Naive thymus-derived CD8-positive, alpha-beta T cell (primary cell): Measurements from ENCODE around the gene GPR52. TPM values are rescaled to one million over a fixed set of nuclear protein-coding genes. Genes with fewer than 3 reads are reported as not detected.
A peak's percentile ranks its signal among the peaks of the same experiment; 100 is the strongest.

Experiments
- ATAC-seq, 2 donors: fragments of 150-1000 bp; cut with Tn5 transposase in 1 of 2; sonication (Bioruptor Pico), chemical (Tn5 transposase) in 1 of 2; 1 replicate in 1 of 2; 2 replicates in 1 of 2; pipeline ENCODE4 v1.10.0; 2021; ENCODE audit warnings: mild to moderate bottlenecking in 2 of 2, moderate library complexity in 2 of 2
- POLR2A ChIA-PET: fragments of 350-600 bp; sonication (Branson Sonifier 250); formaldehyde crosslinking; loops from one replicate; lab custom pipeline; 2021; ENCODE audit warnings: antibody characterized with exemption; lab: Charles Lee
- DNase-seq, 10 donors: peaks; one replicate each; pipeline versions ENCODE4 v3.0.0 to v3.0.0-alpha.2; 2020 to 2022
- H3K27ac Mint-ChIP-seq, 10 donors: one replicate each; pipeline ENCODE4 v1.8.0; 2020 to 2022; ENCODE audit warnings: mild to moderate bottlenecking in 10 of 10, mixed read lengths in 10 of 10, moderate library complexity in 4 of 10, inconsistent platforms in 1 of 10
- H3K27me3 Mint-ChIP-seq, 5 donors: one replicate each; pipeline ENCODE4 v1.8.0; 2021 to 2022; ENCODE audit warnings: mixed read lengths in 5 of 5
- H3K36me3 Mint-ChIP-seq, 3 donors: one replicate each; pipeline ENCODE4 v1.8.0; 2020 to 2022; ENCODE audit warnings: mixed read lengths in 3 of 3, mild to moderate bottlenecking in 2 of 3, inconsistent platforms in 1 of 3
- H3K4me1 Mint-ChIP-seq, 4 donors: one replicate each; pipeline ENCODE4 v1.8.0; 2021 to 2022; ENCODE audit warnings: mixed read lengths in 4 of 4
- H3K4me3 Mint-ChIP-seq, 10 donors: one replicate each; pipeline ENCODE4 v1.8.0; 2020 to 2022; ENCODE audit warnings: mild to moderate bottlenecking in 10 of 10, mixed read lengths in 10 of 10, moderate library complexity in 6 of 10, inconsistent platforms in 1 of 10
- H3K9me3 Mint-ChIP-seq, 9 donors: one replicate each; pipeline ENCODE4 v1.8.0; 2020 to 2022; ENCODE audit warnings: mixed read lengths in 9 of 9, mild to moderate bottlenecking in 3 of 9, inconsistent platforms in 1 of 9, moderate library complexity in 1 of 9
- polyA plus RNA-seq, 3 donors: library from polyadenylated mRNA; unstranded; fragments of 300-500 nt; fragmentation: Illumina TruSeq; gene quantifications; one replicate each; pipeline ENCODE4 v1.2.3, GENCODE V29; 2021
- total RNA-seq, 8 experiments: library from RNA in 2 of 8; stranded (reverse) in 2 of 8; gene quantifications; one replicate each; pipeline ENCODE4 v1.2.3 and lab custom pipeline; 2021 to 2026

GPR52 gene
- total and polyA plus RNA-seq, 5 experiments from 2014 or later = 1.4 to 2.9 TPM; not detected in 3

DNA sequence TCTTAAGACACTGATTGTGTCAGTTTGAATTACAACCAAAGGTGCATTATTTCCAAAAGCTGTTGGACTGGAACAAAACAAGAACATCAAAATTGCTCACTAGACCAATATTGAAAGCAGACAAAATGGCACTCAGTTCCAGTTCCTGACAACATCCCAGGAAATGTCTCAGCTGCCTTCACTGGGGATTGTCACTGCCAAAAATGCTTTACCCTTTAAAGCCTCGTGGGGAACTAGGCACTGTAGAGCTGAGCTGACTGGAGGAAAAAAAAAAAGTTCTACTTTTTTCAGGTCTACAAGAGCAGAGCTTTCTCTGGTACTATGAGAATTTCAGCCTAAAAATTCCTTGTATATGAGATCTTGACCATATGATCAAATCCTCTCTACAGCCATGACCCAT, 21.9 kb downstream of the GPR52 start:
- Mint-ChIP-seq H3K27me3 (no peaks in the 10 kb centered on the region), H3K27ac (no peak overlapping the region), H3K36me3 (peaks cover 0 to 4% (median 3%) of the 10 kb centered on the region in 3 donors), H3K4me3 (no peak overlapping the region), H3K4me1 (peaks cover 0 to 2% (median 0%) of the 10 kb centered on the region in 4 donors), H3K9me3 (no peaks in the 10 kb centered on the region)
- POLR2A ChIA-PET = no interaction called here
- DNase-seq (no peak), ATAC-seq (no peak)

GRCh38 chr1:174479281-174479680, 31.5 kb downstream of the GPR52 start:
- no peak overlapping the region for H3K4me3 Mint-ChIP-seq
- peaks cover 3 to 9% (median 4%) of the 10 kb centered on the region in 3 donors for H3K36me3 Mint-ChIP-seq
- H3K4me1 Mint-ChIP-seq = peaks cover 0 to 7% (median 0%) of the 10 kb centered on the region in 4 donors
- DNase-seq = no peak
- H3K9me3 Mint-ChIP-seq = peaks cover 0 to 5% (median 0%) of the 10 kb centered on the region in 9 donors
- ATAC-seq = no peak
- no peak overlapping the region for H3K27ac Mint-ChIP-seq
- no peaks in the 10 kb centered on the region for H3K27me3 Mint-ChIP-seq
- POLR2A ChIA-PET = no interaction called here

DNA sequence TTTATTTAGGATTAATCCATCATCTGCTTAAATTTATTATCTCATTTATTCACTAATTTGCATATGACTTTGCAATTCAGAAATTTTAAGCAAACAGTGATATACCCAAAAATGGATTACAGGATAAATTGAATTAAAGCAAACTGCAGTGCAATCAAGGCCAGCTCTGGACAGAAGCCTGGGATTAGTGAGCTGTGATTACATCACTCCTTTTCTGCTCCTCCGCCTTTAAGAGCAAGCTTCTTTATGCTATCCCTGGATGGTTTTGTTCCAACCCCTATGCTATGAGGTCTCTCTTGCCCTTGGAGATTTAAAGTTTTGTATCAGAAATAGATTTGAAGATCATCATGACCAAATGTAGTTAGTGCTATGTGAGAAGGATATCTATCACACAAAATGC, 32.6 kb downstream of the GPR52 start:
- Mint-ChIP-seq H3K9me3 (peaks cover 0 to 12% (median 2%) of the 10 kb centered on the region in 9 donors), H3K4me3 (no peak overlapping the region), H3K36me3 (peaks cover 3 to 9% (median 4%) of the 10 kb centered on the region in 3 donors), H3K4me1 (peaks cover 0 to 7% (median 2%) of the 10 kb centered on the region in 4 donors), H3K27me3 (no peaks in the 10 kb centered on the region), H3K27ac (no peak overlapping the region)
- ATAC-seq (no peak), DNase-seq (no peak)
- POLR2A ChIA-PET = no interaction called here

DNA sequence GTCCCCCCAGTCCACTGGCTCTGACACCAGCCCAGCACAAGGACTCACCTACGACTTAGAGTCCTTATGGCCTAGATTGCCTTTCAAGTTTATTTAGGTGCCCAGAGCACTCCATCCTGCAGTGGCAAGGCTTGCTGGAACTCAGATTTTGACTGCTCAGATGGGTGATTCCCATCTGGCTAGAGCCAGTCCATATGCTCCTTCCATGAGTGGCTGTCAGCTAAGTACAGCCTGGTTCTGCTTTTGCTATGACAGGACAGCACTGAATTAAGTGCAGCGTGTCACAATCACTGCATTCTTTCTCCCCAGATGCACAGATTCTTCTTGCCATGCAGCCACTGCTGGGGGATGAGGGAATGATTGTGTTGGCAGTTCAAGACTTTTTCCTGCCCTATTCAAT, 43.8 kb downstream of the GPR52 start:
- POLR2A ChIA-PET = no interaction called here
- Mint-ChIP-seq H3K4me1 (peaks cover 0 to 6% (median 4%) of the 10 kb centered on the region in 4 donors), H3K4me3 (no peak overlapping the region), H3K9me3 (peaks cover 4 to 14% (median 8%) of the 10 kb centered on the region in 9 donors), H3K36me3 (peaks cover 9 to 23% (median 12%) of the 10 kb centered on the region in 3 donors), H3K27ac (no peak overlapping the region), H3K27me3 (no peaks in the 10 kb centered on the region)
- no peak for DNase-seq
- ATAC-seq = no peak

DNA sequence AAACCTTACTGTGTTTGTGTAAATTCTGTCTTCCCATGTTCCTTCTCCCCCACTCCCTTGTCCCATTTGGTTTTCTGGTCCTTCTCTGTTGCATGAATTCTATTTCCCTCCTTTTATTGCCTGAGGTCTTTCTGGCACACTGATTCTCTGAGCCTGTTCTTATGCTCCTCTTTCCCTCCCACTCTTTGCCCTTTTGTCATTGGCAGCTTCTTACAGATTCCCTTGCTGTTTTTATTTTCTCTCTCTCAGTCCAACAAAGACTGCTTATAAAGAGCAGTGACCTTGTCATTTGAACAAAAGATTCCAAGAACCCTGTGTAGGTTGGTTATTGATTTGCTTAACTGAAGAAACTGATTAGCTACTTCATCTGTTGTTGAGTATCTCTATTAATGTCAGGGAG, 49.7 kb downstream of the GPR52 start:
- H3K36me3 Mint-ChIP-seq = peaks cover 0 to 3% (median 0%) of the 10 kb centered on the region in 3 donors
- H3K9me3 Mint-ChIP-seq = peaks cover 0 to 3% (median 0%) of the 10 kb centered on the region in 9 donors
- H3K27me3 Mint-ChIP-seq = no peaks in the 10 kb centered on the region
- peaks cover 0 to 3% (median 2%) of the 10 kb centered on the region in 4 donors for H3K4me1 Mint-ChIP-seq
- DNase-seq = no peak
- POLR2A ChIA-PET = no interaction called here
- no peak for ATAC-seq
- peak overlapping the region in 1 of 10 donors; percentile 2 for H3K27ac Mint-ChIP-seq
- no peak overlapping the region for H3K4me3 Mint-ChIP-seq
